H1 (cell line): ENCODE data around the gene ADH4. TPM values are rescaled to one million over a fixed set of nuclear protein-coding genes. Genes with fewer than 3 reads are reported as not detected.

Source experiments
- ASH2L ChIP-seq: fragments of 200-600, 300-600 bp; sonication (generic); IDR thresholded peaks from one replicate; pipeline ENCODE4 v1.7.1; 2017; ENCODE audit warnings: low read length
- GTF2F1 ChIP-seq: IDR thresholded peaks from 2 replicates; pipeline ENCODE4 v1.6.1; 2012; ENCODE audit warnings: low read depth, low read length, improper control_type of control experiment, borderline replicate concordance
- JUN ChIP-seq: IDR thresholded peaks from 2 replicates; pipeline ENCODE4 v1.6.1; 2011; ENCODE audit warnings: low read depth, mild to moderate bottlenecking, improper control_type of control experiment, low read length
- MAX ChIP-seq: IDR thresholded peaks from 2 replicates; pipeline ENCODE4 v1.6.1; 2012; ENCODE audit warnings: inconsistent platforms
- RFX5 ChIP-seq: IDR thresholded peaks from 2 replicates; pipeline ENCODE4 v1.6.1; 2011; ENCODE audit warnings: low read depth, low read length, improper control_type of control experiment, borderline replicate concordance
- ZNF274 ChIP-seq: IDR thresholded peaks from 2 replicates; pipeline ENCODE4 v1.7.0; 2012; ENCODE audit warnings: low read length, borderline replicate concordance; ENCODE audit errors: extremely low read depth
- polyA plus RNA-seq, 7 experiments: library from polyadenylated mRNA; depleted of rRNA in 3 of 7; stranded (reverse) in 5 of 7; unstranded in 2 of 7; fragments of >200 nt in 5 of 7; fragments of 200-250 nt in 2 of 7; gene quantifications; 1 replicate in 5 of 7; 2 replicates in 1 of 7; 4 replicates in 1 of 7; pipeline versions ENCODE4 v1.2.1 to v1.2.3, GENCODE V29; 2011 to 2013; ENCODE audit warnings: missing spikeins in 2 of 7, mixed read lengths in 2 of 7
- total RNA-seq: library from RNA; stranded (reverse); fragmentation: NEBNext Ultra II Directional; extraction: Animal tissue kit (Norgen Biotek cat#: 25700); gene quantifications from 2 replicates; pipeline ENCODE4 v1.2.1, GENCODE V29; 2021

ADH4 gene
- total and polyA plus RNA-seq, 2 of the 8 experiments (the other 6 are each of a cell fraction or from before 2014, with no cell fraction given) = not detected

GRCh38 chr4:99185581-99185980 lies 41.5 kb upstream of the ADH4 start (continued):
- no peak for TF ChIP-seq ZNF274
- no peak for TF ChIP-seq RFX5
- no peak for TF ChIP-seq JUN
- no peak for TF ChIP-seq ASH2L
- no peak for TF ChIP-seq GTF2F1
- TF ChIP-seq MAX = no peak
